Muscle layer of colon (tissue), 2 donors: Measurements from ENCODE around the gene B9D2.

Experiments used
- H3K27ac ChIP-seq: one replicate; pipeline ENCODE4 v1.7.0; 2013; ENCODE audit warnings: low read depth, mild to moderate bottlenecking, low read length, moderate library complexity
- H3K27me3 ChIP-seq, 2 donors: one replicate each; pipeline ENCODE4 v1.7.0; 2013; ENCODE audit warnings: low read length in 2 of 2, mild to moderate bottlenecking in 2 of 2; ENCODE audit not compliant: insufficient read depth in 2 of 2, control insufficient read depth in 1 of 2
- H3K36me3 ChIP-seq: one replicate; pipeline ENCODE4 v1.7.0; 2013; ENCODE audit warnings: mild to moderate bottlenecking, low read length; ENCODE audit not compliant: insufficient read depth
- H3K4me1 ChIP-seq: one replicate; pipeline ENCODE4 v1.7.0; 2013; ENCODE audit warnings: mild to moderate bottlenecking, low read length; ENCODE audit not compliant: insufficient read depth
- H3K4me3 ChIP-seq, 2 donors: one replicate each; pipeline ENCODE4 v1.7.0; 2013; ENCODE audit warnings: low read length in 2 of 2, low read depth in 1 of 2, mild to moderate bottlenecking in 1 of 2, moderate library complexity in 1 of 2
- H3K9ac ChIP-seq: one replicate; pipeline ENCODE4 v1.7.0; 2013; ENCODE audit warnings: low read length
- H3K9me3 ChIP-seq: one replicate; pipeline ENCODE4 v1.7.0; 2013; ENCODE audit warnings: mild to moderate bottlenecking, low read length
- donor health status: abdominal sarcoma.
- donor health status: Adenocarcinoma of cecum.

Gene B9D2

GRCh38 chr19:41367848-41368301 lies 3.9 kb upstream of the B9D2 start:
- H3K9ac ChIP-seq = no peak overlapping the region
- no peak overlapping the region for H3K4me3 ChIP-seq
- no peak overlapping the region for H3K27ac ChIP-seq
- H3K27me3 ChIP-seq = no peaks in the 10 kb centered on the region
- no peaks in the 10 kb centered on the region for H3K9me3 ChIP-seq
- H3K36me3 ChIP-seq = no peaks in the 10 kb centered on the region
- H3K4me1 ChIP-seq = peaks cover 15% of the 10 kb centered on the region

DNA sequence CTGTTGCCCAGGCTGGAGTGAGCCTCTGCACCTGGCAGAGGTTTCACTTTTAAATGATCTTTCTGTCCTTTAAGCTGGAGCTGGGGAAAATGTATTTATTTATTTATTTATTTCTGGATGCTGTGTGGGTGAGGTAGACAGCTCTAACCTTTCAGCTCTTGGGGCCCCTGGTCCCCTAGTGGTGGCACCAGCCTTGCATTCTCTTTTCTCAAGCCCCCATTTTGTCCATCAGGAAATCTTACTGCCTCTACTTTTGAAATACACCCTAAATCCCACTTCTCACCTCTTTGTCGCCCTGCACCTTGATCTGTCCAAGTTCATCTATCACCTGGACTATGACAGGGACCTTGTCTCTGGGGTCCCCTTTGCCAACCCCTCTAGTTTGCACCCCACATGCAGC lies 2.1 kb upstream of the B9D2 start:
- no peaks in the 10 kb centered on the region for H3K36me3 ChIP-seq
- H3K4me3 ChIP-seq = no peak overlapping the region
- no peak overlapping the region for H3K9ac ChIP-seq
- no peak overlapping the region for H3K27ac ChIP-seq
- no peaks in the 10 kb centered on the region for H3K9me3 ChIP-seq
- peaks cover 15% of the 10 kb centered on the region for H3K4me1 ChIP-seq
- H3K27me3 ChIP-seq = no peaks in the 10 kb centered on the region

DNA sequence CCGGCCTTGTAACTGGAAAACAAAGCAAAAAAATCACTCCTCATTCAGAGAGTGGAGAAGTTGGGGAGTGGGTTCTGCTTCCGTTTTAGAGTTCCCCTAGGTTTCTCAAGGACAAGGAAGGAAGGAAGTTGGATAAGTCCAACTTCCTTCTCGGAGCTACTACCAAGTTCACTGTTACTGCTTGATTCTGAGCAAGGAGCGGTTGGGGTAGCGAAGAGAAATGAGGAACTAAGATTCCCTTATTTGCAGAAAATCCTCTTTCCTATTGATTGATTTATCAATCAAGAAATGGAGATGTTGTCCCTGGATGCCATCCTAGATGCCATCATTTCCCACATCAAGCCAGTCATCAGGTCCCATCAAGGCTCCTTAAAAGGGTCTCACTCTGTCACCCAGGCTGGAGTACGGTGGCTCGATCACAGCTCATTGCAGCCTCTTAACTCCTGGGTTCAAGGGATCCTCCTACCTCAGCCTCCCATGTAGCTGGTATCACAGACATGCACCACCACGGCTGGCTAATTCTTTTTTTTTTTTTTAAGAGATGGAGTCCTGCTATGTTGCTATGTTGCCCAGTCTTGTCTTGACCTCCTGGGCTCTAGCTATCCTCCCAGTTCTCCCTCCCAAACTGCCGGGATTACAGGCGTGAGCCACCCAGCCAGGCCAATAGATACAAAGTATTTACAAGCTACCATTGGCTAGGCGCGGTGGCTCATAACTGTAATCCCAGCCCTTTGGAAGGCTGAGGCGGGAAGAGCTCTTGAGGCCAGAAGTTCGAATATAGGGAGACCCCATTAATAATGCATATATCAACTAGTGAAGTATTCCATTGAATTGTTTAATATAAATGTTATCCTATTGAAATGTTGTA lies 809 bp upstream of the B9D2 start:
- no peaks in the 10 kb centered on the region for H3K27me3 ChIP-seq
- peaks cover 15% of the 10 kb centered on the region for H3K4me1 ChIP-seq
- no peaks in the 10 kb centered on the region for H3K36me3 ChIP-seq
- peak overlapping the region; percentile 65 for H3K27ac ChIP-seq
- no peak overlapping the region for H3K9ac ChIP-seq
- peak overlapping the region; percentile 30 to 67 for H3K4me3 ChIP-seq
- H3K9me3 ChIP-seq = no peaks in the 10 kb centered on the region

- Histone ChIP-seq H3K36me3 (no peaks in the 10 kb centered on the region), H3K27ac (peak overlapping the region; percentile 65), H3K4me1 (peaks cover 15% of the 10 kb centered on the region), H3K9ac (peak overlapping the region; percentile 57), H3K4me3 (peak overlapping the region in 1 of 2 donors; percentile 67), H3K27me3 (no peaks in the 10 kb centered on the region), H3K9me3 (no peaks in the 10 kb centered on the region)
These were observed 587 bp downstream of the B9D2 start for GRCh38 chr19:41363371-41363752.

GRCh38 chr19:41362143-41362847 lies 1.7 kb downstream of the B9D2 start:
- no peaks in the 10 kb centered on the region for H3K9me3 ChIP-seq
- no peaks in the 10 kb centered on the region for H3K27me3 ChIP-seq
- no peaks in the 10 kb centered on the region for H3K36me3 ChIP-seq
- H3K27ac ChIP-seq = no peak overlapping the region
- H3K9ac ChIP-seq = no peak overlapping the region
- H3K4me1 ChIP-seq = peaks cover 15% of the 10 kb centered on the region
- H3K4me3 ChIP-seq = no peak overlapping the region

DNA sequence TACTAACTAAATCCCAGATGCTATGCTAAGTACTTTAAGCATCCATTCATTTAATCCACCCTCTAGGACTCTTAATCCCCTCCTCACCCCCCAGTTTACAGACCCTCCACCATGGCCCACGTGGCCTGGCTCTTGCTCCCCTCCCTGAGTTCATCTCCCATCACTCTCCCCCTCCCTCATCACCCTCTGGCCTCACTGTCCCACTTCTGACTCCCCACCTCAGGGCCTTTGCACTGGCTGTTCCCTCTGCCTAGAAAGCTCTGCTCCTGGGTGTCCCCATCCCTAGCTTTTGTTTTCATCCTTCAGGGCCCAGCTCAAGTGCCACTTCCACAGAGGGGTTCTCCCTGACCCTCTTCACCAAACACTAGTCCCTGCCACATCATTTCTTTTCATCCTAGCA lies 4.2 kb downstream of the B9D2 start:
- Histone ChIP-seq H3K9ac (no peak overlapping the region), H3K4me1 (peaks cover 12% of the 10 kb centered on the region), H3K27ac (no peak overlapping the region), H3K36me3 (no peaks in the 10 kb centered on the region), H3K27me3 (no peaks in the 10 kb centered on the region), H3K4me3 (no peak overlapping the region), H3K9me3 (no peaks in the 10 kb centered on the region)

DNA sequence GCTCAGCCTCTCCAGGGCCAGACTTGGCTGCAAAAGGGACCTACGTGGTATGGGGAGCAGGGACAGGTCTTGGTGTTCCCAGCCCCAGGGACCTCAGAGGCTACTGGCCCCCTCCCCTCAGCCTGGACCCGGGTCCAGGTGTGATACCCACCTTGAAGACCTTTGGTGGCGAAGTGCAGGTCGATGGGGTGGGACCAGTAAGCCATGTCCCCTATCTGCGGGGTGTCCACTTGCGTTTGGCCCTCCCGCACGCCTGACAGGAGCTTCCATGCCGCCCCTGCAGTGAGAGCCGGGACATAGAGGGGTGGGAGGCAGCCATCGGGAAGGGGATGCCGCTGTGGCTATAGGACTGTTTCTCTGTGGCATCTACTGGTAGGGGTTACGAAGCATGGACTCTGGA lies 6.2 kb downstream of the B9D2 start:
- Histone ChIP-seq H3K4me1 (peaks cover 8% of the 10 kb centered on the region), H3K36me3 (no peaks in the 10 kb centered on the region), H3K27me3 (no peaks in the 10 kb centered on the region), H3K27ac (no peak overlapping the region), H3K9me3 (no peaks in the 10 kb centered on the region), H3K9ac (no peak overlapping the region), H3K4me3 (no peak overlapping the region)

DNA sequence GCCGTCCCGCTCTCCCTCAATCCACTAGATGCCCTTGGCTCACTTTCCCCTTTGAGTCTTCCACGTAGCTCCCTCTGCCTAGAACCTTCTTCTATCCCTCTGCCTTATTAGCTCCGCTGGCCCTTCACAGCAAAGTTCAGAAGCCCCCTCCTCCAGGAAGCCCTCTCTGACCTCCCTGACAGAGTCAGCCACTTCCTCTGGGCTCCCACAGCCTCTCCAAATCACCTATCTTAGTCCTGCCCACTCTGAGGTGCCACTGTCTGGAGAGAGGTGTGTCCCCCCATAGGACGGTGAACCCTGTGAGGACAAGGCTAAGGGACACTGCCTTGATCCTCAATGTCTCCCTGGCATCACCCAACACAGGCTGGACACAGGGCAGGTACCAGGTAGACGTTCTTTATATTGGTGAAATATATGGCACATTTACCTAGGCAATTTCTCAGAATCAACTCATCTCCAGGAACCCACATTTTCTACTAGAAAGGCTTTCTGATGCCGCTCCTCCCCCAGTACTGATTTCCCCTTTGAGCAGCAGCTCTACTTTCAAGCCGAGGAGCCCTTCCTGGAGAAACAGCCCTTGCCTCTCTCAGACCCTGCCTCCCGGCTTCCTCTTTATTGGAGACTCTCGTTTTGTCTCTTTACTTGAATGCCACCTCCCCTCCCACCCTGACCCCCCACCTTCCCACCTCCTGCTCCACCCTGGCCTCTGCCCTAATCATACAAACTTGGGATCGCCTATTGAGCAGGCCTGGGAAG lies 6.8 kb downstream of the B9D2 start:
- Histone ChIP-seq H3K27me3 (no peaks in the 10 kb centered on the region), H3K36me3 (no peaks in the 10 kb centered on the region), H3K27ac (no peak overlapping the region), H3K4me1 (peaks cover 10% of the 10 kb centered on the region), H3K9me3 (no peaks in the 10 kb centered on the region), H3K9ac (no peak overlapping the region), H3K4me3 (no peak overlapping the region)

- Histone ChIP-seq H3K36me3 (no peaks in the 10 kb centered on the region), H3K27ac (no peak overlapping the region), H3K27me3 (no peaks in the 10 kb centered on the region), H3K4me3 (no peak overlapping the region), H3K4me1 (peaks cover 15% of the 10 kb centered on the region), H3K9ac (no peak overlapping the region), H3K9me3 (no peaks in the 10 kb centered on the region)
These were observed 8.1 kb downstream of the B9D2 start for GRCh38 chr19:41355802-41356201.

DNA sequence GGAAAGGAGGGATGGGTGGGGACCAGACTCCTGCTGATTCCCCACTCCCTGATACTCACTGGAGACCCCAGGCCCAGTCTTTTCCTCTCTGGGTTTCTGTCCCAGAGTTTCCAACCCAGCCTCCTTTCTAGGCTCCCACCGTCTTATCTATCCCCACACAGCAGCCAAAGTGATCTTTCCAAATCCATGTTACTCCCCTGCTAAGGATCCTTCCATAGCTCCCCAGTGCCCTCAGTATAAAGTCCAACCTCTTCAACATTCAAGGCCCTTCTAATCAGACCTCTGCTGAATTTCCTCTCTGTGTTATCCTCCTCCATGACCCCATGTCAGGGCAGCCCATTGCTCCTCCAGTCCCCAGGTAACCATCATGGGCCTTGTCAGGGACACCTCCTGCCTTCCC lies 8.9 kb downstream of the B9D2 start:
- Histone ChIP-seq H3K27ac (no peak overlapping the region), H3K4me1 (peaks cover 19% of the 10 kb centered on the region), H3K36me3 (no peaks in the 10 kb centered on the region), H3K4me3 (no peak overlapping the region), H3K9me3 (no peaks in the 10 kb centered on the region), H3K27me3 (no peaks in the 10 kb centered on the region), H3K9ac (no peak overlapping the region)

DNA sequence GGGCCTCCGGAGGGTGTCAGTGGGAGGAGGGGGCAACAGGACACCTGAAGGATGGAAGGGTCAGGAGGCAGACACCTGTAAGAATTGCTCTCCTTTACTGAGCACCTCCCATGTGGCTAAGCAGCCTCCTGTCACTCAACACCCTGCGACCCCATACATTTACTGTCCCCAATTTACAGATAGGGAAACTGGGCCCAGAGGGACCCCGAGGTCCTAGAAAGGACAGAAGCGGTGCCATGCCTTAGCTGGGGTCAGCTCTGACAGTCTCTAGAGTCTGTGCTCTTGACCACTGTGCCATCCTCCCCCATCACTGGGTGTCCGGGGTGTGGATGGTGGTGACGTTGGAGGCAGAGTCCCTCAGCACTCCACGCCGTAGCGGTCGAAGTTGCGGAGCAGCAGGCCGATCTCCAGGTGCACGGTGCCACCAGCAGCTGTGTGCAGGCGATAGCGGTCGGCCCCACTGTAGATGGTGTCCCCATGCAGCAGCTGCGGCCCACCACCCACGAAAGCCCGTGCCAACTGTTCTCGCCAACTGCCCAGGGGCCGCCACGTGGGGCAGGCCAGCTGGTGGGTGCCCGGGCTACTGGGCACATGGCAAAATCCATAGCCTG lies 9.5 kb downstream of the B9D2 start:
- Histone ChIP-seq H3K4me1 (peaks cover 19% of the 10 kb centered on the region), H3K9ac (no peak overlapping the region), H3K27ac (peak overlapping the region; percentile 65), H3K9me3 (no peaks in the 10 kb centered on the region), H3K4me3 (peak overlapping the region; percentile 67 to 85), H3K27me3 (no peaks in the 10 kb centered on the region), H3K36me3 (no peaks in the 10 kb centered on the region)
